CD4-positive, alpha-beta T cell (primary cell): ENCODE results near the gene PANK3. TPM values are rescaled to one million over a fixed set of nuclear protein-coding genes. Genes with fewer than 3 reads are reported as not detected.

ENCODE experiments used
- ATAC-seq: fragments of 200-7000 bp; cut with Tn5 transposase; one replicate; pipeline ENCODE4 v1.10.0; 2022; ENCODE audit warnings: mild to moderate bottlenecking; ENCODE audit not compliant: poor library complexity
- CTCF ChIA-PET: fragments of 350-600 bp; sonication (Branson Sonifier 250); formaldehyde crosslinking; loops from one replicate; lab custom pipeline; 2021; ENCODE audit warnings: antibody characterized with exemption, inconsistent platforms; lab: Charles Lee
- POLR2A ChIA-PET: fragments of 350-600 bp; sonication (Branson Sonifier 250); formaldehyde crosslinking; loops from one replicate; lab custom pipeline; 2021; ENCODE audit warnings: antibody characterized with exemption, inconsistent platforms; lab: Charles Lee
- DNase-seq, 14 experiments: peaks; one replicate each; pipeline ENCODE4 v3.0.0-alpha.2; 2013 to 2020; ENCODE audit warnings: mixed read lengths in 2 of 14
- H3K27ac ChIP-seq, 2 donors: one replicate each; pipeline versions ENCODE4 v1.5.1 to v1.7.0; 2013; ENCODE audit warnings: low read length in 2 of 2, low read depth in 1 of 2, mild to moderate bottlenecking in 1 of 2
- H3K27me3 ChIP-seq, 2 experiments: 1 replicate in 1 of 2; 2 replicates in 1 of 2; pipeline versions ENCODE4 v1.6.1 to v1.7.0; 2013; ENCODE audit warnings: low read length in 2 of 2, control low read depth in 1 of 2, mild to moderate bottlenecking in 1 of 2, moderate library complexity in 1 of 2; ENCODE audit not compliant: insufficient read depth in 2 of 2, control insufficient read depth in 1 of 2
- H3K36me3 ChIP-seq: one replicate; pipeline ENCODE4 v1.6.1; 2013; ENCODE audit warnings: low read length, control low read depth; ENCODE audit not compliant: insufficient read depth
- H3K4me1 ChIP-seq: one replicate; pipeline ENCODE4 v1.6.1; 2013; ENCODE audit warnings: low read length, control low read depth; ENCODE audit not compliant: insufficient read depth
- H3K4me3 ChIP-seq: one replicate; pipeline ENCODE4 v1.5.1; 2013; ENCODE audit warnings: mild to moderate bottlenecking, low read length, moderate library complexity
- H3K9me3 ChIP-seq, 2 experiments: 1 replicate in 1 of 2; 2 replicates in 1 of 2; pipeline versions ENCODE4 v1.6.1 to v1.7.0; 2013; ENCODE audit warnings: low read length in 2 of 2, mild to moderate bottlenecking in 2 of 2, control low read depth in 1 of 2, moderate library complexity in 1 of 2; ENCODE audit not compliant: control insufficient read depth in 1 of 2, insufficient read depth in 1 of 2
- H3K27ac Mint-ChIP-seq: one replicate; pipeline ENCODE4 v1.8.0; 2020; ENCODE audit warnings: mixed read lengths
- H3K27me3 Mint-ChIP-seq: one replicate; pipeline ENCODE4 v1.8.0; 2021; ENCODE audit warnings: mixed read lengths
- H3K36me3 Mint-ChIP-seq: one replicate; pipeline ENCODE4 v1.8.0; 2021; ENCODE audit warnings: low read depth, mixed read lengths
- H3K4me1 Mint-ChIP-seq: one replicate; pipeline ENCODE4 v1.8.0; 2021; ENCODE audit warnings: low read depth, mixed read lengths
- H3K4me3 Mint-ChIP-seq: one replicate; pipeline ENCODE4 v1.8.0; 2020; ENCODE audit warnings: mild to moderate bottlenecking, mixed read lengths
- H3K9me3 Mint-ChIP-seq: one replicate; pipeline ENCODE4 v1.8.0; 2020; ENCODE audit warnings: mixed read lengths
- intact Hi-C, 2 experiments: fragments of 100-400 bp; cut with DNase I in 1 of 2; cut with micrococcal nuclease in 1 of 2; formaldehyde crosslinking; loops; one replicate each; pipeline versions ENCODE4 v1.15.1 to v1.9.0; 2023 to 2025; cut with DNase I, micrococcal nuclease
- total RNA-seq, 174 experiments: library from RNA in 2 of 174; stranded (reverse) in 2 of 174; gene quantifications; one replicate each; pipeline ENCODE4 v1.2.3 and lab custom pipeline; 2021 to 2026
- TF ChIP-seq, protein P1 (sequence below): fragments of 200-600 bp; IDR thresholded peaks from one replicate; pipeline ENCODE4 v1.8.0; 2022; ENCODE audit warnings: antibody characterized with exemption, mild to moderate bottlenecking

PANK3 gene
- total RNA-seq, 2 experiments from 2014 or later: 34.2 to 34.7 TPM

DNA sequence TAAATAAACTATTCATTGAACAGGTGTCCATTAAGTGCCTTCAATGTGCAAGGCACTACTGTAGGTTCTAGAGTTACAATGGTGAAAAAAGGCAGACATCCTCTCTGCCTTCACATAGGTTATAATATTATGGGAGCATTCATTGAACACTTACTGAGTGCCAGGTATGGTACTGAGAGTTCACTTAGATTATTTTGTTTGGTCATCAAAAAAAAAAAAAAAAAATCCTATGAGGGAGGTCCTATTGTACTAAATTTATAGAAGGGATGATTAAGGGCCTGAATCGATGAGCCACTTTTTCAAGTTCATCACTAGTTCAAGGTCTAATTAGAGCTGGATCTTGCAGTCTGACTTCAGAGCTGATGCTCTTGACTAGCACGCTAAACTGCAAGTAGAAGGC lies 22.8 kb upstream of the PANK3 start:
- Histone ChIP-seq H3K4me3 (no peak overlapping the region), H3K9me3 (no peaks in the 10 kb centered on the region), H3K4me1 (no peaks in the 10 kb centered on the region), H3K36me3 (no peaks in the 10 kb centered on the region), H3K27me3 (peaks cover 5 to 7% of the 10 kb centered on the region in 2 experiments), H3K27ac (no peak overlapping the region)
- POLR2A ChIA-PET: no interaction called here
- no peaks in the 10 kb centered on the region for H3K4me1 Mint-ChIP-seq
- no peaks in the 10 kb centered on the region for H3K36me3 Mint-ChIP-seq
- peaks cover 20% of the 10 kb centered on the region for H3K27me3 Mint-ChIP-seq
- no peak overlapping the region for H3K27ac Mint-ChIP-seq
- no peaks in the 10 kb centered on the region for H3K9me3 Mint-ChIP-seq
- CTCF ChIA-PET: interaction anchor here (1.5 kb wide), 1 partner anchor 10 kb away, joined by 4 read pairs; no protein-coding TSS in a partner anchor
- intact Hi-C loops: no loop called here
- H3K4me3 Mint-ChIP-seq: no peak overlapping the region
- ATAC-seq (no peak), DNase-seq (no peak)
- TF ChIP-seq, protein P1, sequence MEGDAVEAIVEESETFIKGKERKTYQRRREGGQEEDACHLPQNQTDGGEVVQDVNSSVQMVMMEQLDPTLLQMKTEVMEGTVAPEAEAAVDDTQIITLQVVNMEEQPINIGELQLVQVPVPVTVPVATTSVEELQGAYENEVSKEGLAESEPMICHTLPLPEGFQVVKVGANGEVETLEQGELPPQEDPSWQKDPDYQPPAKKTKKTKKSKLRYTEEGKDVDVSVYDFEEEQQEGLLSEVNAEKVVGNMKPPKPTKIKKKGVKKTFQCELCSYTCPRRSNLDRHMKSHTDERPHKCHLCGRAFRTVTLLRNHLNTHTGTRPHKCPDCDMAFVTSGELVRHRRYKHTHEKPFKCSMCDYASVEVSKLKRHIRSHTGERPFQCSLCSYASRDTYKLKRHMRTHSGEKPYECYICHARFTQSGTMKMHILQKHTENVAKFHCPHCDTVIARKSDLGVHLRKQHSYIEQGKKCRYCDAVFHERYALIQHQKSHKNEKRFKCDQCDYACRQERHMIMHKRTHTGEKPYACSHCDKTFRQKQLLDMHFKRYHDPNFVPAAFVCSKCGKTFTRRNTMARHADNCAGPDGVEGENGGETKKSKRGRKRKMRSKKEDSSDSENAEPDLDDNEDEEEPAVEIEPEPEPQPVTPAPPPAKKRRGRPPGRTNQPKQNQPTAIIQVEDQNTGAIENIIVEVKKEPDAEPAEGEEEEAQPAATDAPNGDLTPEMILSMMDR: no peak

DNA sequence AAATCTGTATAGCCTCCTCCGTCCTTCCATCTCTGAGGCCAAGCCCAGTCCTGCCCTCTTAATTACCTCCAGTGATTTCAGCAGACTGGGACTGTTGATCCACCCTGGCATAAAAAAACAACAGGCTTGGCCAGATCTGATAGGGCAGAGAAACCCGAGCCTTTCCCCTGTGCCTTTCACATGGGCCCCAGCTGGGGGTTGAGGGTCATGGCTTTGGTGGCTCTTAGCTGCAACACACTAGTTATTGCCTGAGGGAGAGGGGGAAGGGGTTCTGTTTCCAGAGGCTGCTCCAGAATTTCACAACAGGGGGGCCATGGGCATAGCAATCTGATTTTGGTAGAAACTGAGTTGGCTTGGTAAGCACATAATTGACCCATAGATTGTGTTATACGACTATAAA lies 21.2 kb upstream of the PANK3 start:
- H3K36me3 ChIP-seq: no peaks in the 10 kb centered on the region
- no peaks in the 10 kb centered on the region for H3K4me1 ChIP-seq
- ChIA-PET CTCF (no interaction called here), POLR2A (no interaction called here)
- peaks cover 7% of the 10 kb centered on the region in 2 experiments for H3K27me3 ChIP-seq
- Mint-ChIP-seq H3K4me3 (no peak overlapping the region), H3K36me3 (no peaks in the 10 kb centered on the region), H3K27ac (no peak overlapping the region), H3K4me1 (no peaks in the 10 kb centered on the region), H3K27me3 (peaks cover 31% of the 10 kb centered on the region), H3K9me3 (no peaks in the 10 kb centered on the region)
- H3K4me3 ChIP-seq: no peak overlapping the region
- intact Hi-C loops: no loop called here
- no peak overlapping the region for H3K27ac ChIP-seq
- DNase-seq: no peak
- TF ChIP-seq, protein P1: no peak
- H3K9me3 ChIP-seq: no peaks in the 10 kb centered on the region
- no peak for ATAC-seq

DNA sequence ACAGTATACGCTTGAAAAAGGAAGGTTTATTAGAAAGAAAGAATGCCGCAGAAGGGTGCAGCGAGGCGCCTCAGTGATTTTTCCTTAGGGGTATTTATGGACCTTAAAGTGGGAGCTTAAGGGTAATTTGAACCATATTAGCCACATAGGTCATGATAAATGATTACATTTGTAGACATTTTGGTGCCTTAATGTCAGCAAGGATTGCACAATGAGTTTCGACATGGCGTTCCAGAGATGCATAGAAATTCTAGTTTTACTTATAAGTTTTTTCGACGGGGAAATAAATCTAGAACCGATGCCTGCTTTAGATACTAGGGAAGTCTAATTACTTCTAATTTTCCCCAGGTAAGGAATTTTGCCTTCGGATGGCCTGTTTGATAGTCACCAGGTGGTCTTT lies 20.7 kb upstream of the PANK3 start:
- DNase-seq (no peak), ATAC-seq (no peak)
- intact Hi-C loops: no loop called here
- ChIA-PET POLR2A (no interaction called here), CTCF (no interaction called here)
- Mint-ChIP-seq H3K27me3 (peaks cover 34% of the 10 kb centered on the region), H3K36me3 (no peaks in the 10 kb centered on the region), H3K27ac (no peak overlapping the region), H3K9me3 (no peaks in the 10 kb centered on the region), H3K4me3 (no peak overlapping the region), H3K4me1 (no peaks in the 10 kb centered on the region)
- Histone ChIP-seq H3K27ac (no peak overlapping the region), H3K9me3 (no peaks in the 10 kb centered on the region), H3K4me1 (no peaks in the 10 kb centered on the region), H3K36me3 (no peaks in the 10 kb centered on the region), H3K27me3 (peaks cover 7% of the 10 kb centered on the region in 2 experiments), H3K4me3 (no peak overlapping the region)
- TF ChIP-seq, protein P1: no peak
